ENCODE results near the gene SHROOM3. TPM values are rescaled to one million over a fixed set of nuclear protein-coding genes. Genes with fewer than 3 reads are reported as not detected.

Gene SHROOM3
- polyA plus RNA-seq, 1 donor from 2014 or later: 2.7 TPM

DNA sequence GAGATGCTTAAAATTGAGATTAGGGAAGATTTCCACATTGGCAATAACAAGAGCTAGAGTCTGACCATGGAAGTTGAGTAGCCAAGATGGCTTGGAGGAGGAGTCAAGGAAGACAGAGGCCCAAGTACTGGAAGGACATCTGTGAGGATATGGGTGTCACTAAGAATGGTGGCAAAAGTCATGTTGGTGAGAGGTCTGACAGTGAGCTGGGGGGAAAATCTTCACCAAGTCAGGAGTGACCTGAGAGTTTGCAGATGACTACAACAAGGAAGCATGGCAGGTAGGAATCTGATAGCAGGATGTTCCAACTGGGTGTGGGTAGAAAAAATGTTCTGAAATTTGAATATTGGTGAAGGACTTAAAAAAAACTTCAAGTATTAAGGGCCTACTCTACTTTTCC is 103.3 kb downstream of the SHROOM3 start:
- no peaks in the 10 kb centered on the region for H3K27me3 ChIP-seq (ENCODE audit: insufficient read depth, low read depth, low read length)
- TF ChIP-seq SMC3 (conservative IDR thresholded peaks at IDR 0.05; ENCODE audit: poor library complexity): no peak
- TF ChIP-seq, protein P1, sequence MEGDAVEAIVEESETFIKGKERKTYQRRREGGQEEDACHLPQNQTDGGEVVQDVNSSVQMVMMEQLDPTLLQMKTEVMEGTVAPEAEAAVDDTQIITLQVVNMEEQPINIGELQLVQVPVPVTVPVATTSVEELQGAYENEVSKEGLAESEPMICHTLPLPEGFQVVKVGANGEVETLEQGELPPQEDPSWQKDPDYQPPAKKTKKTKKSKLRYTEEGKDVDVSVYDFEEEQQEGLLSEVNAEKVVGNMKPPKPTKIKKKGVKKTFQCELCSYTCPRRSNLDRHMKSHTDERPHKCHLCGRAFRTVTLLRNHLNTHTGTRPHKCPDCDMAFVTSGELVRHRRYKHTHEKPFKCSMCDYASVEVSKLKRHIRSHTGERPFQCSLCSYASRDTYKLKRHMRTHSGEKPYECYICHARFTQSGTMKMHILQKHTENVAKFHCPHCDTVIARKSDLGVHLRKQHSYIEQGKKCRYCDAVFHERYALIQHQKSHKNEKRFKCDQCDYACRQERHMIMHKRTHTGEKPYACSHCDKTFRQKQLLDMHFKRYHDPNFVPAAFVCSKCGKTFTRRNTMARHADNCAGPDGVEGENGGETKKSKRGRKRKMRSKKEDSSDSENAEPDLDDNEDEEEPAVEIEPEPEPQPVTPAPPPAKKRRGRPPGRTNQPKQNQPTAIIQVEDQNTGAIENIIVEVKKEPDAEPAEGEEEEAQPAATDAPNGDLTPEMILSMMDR (IDR thresholded peaks at IDR 0.05; ENCODE audit: poor library complexity, severe bottlenecking): no peak
- TF ChIP-seq POLR2AphosphoS5 (IDR thresholded peaks at IDR 0.05): no peak
- TF ChIP-seq MXI1 (conservative IDR thresholded peaks at IDR 0.05; ENCODE audit: poor library complexity, severe bottlenecking): no peak
- TF ChIP-seq, protein P2, sequence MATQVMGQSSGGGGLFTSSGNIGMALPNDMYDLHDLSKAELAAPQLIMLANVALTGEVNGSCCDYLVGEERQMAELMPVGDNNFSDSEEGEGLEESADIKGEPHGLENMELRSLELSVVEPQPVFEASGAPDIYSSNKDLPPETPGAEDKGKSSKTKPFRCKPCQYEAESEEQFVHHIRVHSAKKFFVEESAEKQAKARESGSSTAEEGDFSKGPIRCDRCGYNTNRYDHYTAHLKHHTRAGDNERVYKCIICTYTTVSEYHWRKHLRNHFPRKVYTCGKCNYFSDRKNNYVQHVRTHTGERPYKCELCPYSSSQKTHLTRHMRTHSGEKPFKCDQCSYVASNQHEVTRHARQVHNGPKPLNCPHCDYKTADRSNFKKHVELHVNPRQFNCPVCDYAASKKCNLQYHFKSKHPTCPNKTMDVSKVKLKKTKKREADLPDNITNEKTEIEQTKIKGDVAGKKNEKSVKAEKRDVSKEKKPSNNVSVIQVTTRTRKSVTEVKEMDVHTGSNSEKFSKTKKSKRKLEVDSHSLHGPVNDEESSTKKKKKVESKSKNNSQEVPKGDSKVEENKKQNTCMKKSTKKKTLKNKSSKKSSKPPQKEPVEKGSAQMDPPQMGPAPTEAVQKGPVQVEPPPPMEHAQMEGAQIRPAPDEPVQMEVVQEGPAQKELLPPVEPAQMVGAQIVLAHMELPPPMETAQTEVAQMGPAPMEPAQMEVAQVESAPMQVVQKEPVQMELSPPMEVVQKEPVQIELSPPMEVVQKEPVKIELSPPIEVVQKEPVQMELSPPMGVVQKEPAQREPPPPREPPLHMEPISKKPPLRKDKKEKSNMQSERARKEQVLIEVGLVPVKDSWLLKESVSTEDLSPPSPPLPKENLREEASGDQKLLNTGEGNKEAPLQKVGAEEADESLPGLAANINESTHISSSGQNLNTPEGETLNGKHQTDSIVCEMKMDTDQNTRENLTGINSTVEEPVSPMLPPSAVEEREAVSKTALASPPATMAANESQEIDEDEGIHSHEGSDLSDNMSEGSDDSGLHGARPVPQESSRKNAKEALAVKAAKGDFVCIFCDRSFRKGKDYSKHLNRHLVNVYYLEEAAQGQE (IDR thresholded peaks at IDR 0.05; ENCODE audit: borderline replicate concordance): no peak
- no peak for TF ChIP-seq EZH2 (IDR thresholded peaks at IDR 0.05; ENCODE audit: borderline replicate concordance, insufficient read depth, low read length, poor library complexity, severe bottlenecking)
- H3K36me3 ChIP-seq (ENCODE audit: insufficient read depth, low read length): no peaks in the 10 kb centered on the region
- H2AFZ ChIP-seq (ENCODE audit: low read depth, low read length): no peak overlapping the region
- no peak overlapping the region for H3K4me3 ChIP-seq (ENCODE audit: low read length)
- no peaks in the 10 kb centered on the region for H4K20me1 ChIP-seq (ENCODE audit: insufficient read depth)
- no peaks in the 10 kb centered on the region for H3K9me3 ChIP-seq (ENCODE audit: low read length)
- no peak overlapping the region for H3K9ac ChIP-seq (ENCODE audit: low read length)
- no peak overlapping the region for H3K4me2 ChIP-seq (ENCODE audit: low read length)
- H3F3A ChIP-seq (ENCODE audit: insufficient read depth, low read length, poor library complexity, severe bottlenecking): no peaks in the 10 kb centered on the region
- no peaks in the 10 kb centered on the region for H3K79me2 ChIP-seq (replicated peaks; ENCODE audit: insufficient read depth, low read length)
- no peaks in the 10 kb centered on the region for H3K9me2 ChIP-seq (ENCODE audit: insufficient read depth, low read length)
- H3K27ac ChIP-seq (ENCODE audit: low read length): no peak overlapping the region

DNA sequence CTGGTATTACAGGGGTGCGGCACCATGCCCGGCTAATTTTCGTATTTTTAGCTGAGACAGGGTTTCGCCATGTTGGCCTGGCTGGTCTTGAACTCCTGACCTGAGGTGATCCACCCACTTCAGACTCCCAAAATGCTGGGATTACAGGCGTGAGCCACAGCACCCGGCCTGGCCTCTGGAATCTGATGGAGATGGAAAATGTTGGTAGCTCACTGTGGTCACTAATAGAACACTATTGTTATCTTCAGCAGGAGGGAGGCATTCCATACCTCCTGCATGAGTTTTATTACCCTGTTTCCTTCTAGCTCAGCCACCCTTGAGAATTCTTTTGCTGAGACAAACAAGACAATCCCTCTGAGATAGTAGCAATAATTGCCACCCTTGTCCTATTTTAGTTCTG is 105.0 kb downstream of the SHROOM3 start:
- H3F3A ChIP-seq (ENCODE audit: insufficient read depth, low read length, poor library complexity, severe bottlenecking): no peaks in the 10 kb centered on the region
- H3K79me2 ChIP-seq (replicated peaks; ENCODE audit: insufficient read depth, low read length): no peaks in the 10 kb centered on the region
- no peaks in the 10 kb centered on the region for H3K27me3 ChIP-seq (ENCODE audit: insufficient read depth, low read depth, low read length)
- no peak overlapping the region for H3K9ac ChIP-seq (ENCODE audit: low read length)
- no peak overlapping the region for H3K4me2 ChIP-seq (ENCODE audit: low read length)
- no peak overlapping the region for H3K27ac ChIP-seq (ENCODE audit: low read length)
- no peaks in the 10 kb centered on the region for H3K36me3 ChIP-seq (ENCODE audit: insufficient read depth, low read length)
- no peaks in the 10 kb centered on the region for H3K9me2 ChIP-seq (ENCODE audit: insufficient read depth, low read length)
- H3K4me3 ChIP-seq (ENCODE audit: low read length): no peak overlapping the region
- TF ChIP-seq RAD21 (conservative IDR thresholded peaks at IDR 0.05) (no peak), POLR2AphosphoS5 (IDR thresholded peaks at IDR 0.05) (no peak), TAF1 (IDR thresholded peaks at IDR 0.05; ENCODE audit: low read depth) (no peak), SMC3 (conservative IDR thresholded peaks at IDR 0.05; ENCODE audit: poor library complexity) (no peak), MXI1 (conservative IDR thresholded peaks at IDR 0.05; ENCODE audit: poor library complexity, severe bottlenecking) (no peak), EZH2 (IDR thresholded peaks at IDR 0.05; ENCODE audit: borderline replicate concordance, insufficient read depth, low read length, poor library complexity, severe bottlenecking) (no peak), EP300 (conservative IDR thresholded peaks at IDR 0.05; ENCODE audit: poor library complexity, severe bottlenecking) (no peak)
- TF ChIP-seq, protein P1 (IDR thresholded peaks at IDR 0.05; ENCODE audit: poor library complexity, severe bottlenecking): no peak
- TF ChIP-seq, protein P2 (IDR thresholded peaks at IDR 0.05; ENCODE audit: borderline replicate concordance): no peak
- H3K9me3 ChIP-seq (ENCODE audit: low read length): no peaks in the 10 kb centered on the region
- no peak overlapping the region for H2AFZ ChIP-seq (ENCODE audit: low read depth, low read length)
- no peaks in the 10 kb centered on the region for H4K20me1 ChIP-seq (ENCODE audit: insufficient read depth)

Measured in neural cell (in vitro differentiated cells).